OCI-M2 (cell line): Measurements from ENCODE around the gene DISC1.

Source experiments
- DNase-seq: peaks from one replicate; lab custom pipeline; 2025; ENCODE audit not compliant: unreplicated experiment; lab: John Stamatoyannopoulos, UW

DISC1 gene

GRCh38 chr1:231806623-231807495 lies 180.3 kb downstream of the DISC1 start:
- no peak for DNase-seq

GRCh38 chr1:231807541-231807940 lies 181.0 kb downstream of the DISC1 start:
- no peak for DNase-seq

- DNase-seq, result no peak
Observed at GRCh38 chr1:231808116-231808515, 181.5 kb downstream of the DISC1 start.

- DNase-seq, result peak; percentile 18
Observed at GRCh38 chr1:231808990-231809389, 182.4 kb downstream of the DISC1 start.

- no peak for DNase-seq
Observed at GRCh38 chr1:231810415-231810814, 183.8 kb downstream of the DISC1 start.

- DNase-seq, result no peak
Observed at GRCh38 chr1:231814021-231814420, 187.4 kb downstream of the DISC1 start.

- DNase-seq, result no peak
Observed at GRCh38 chr1:231814521-231814920, 187.9 kb downstream of the DISC1 start.

GRCh38 chr1:231817801-231818200 lies 191.2 kb downstream of the DISC1 start:
- no peak for DNase-seq

- DNase-seq, result no peak
Observed at GRCh38 chr1:231818337-231818736, 191.7 kb downstream of the DISC1 start.

GRCh38 chr1:231821281-231821680 lies 194.7 kb downstream of the DISC1 start:
- no peak for DNase-seq

- DNase-seq, result no peak
Observed at GRCh38 chr1:231822041-231822440, 195.5 kb downstream of the DISC1 start.

- no peak for DNase-seq
Observed at GRCh38 chr1:231826566-231826965, 200.0 kb downstream of the DISC1 start.

GRCh38 chr1:231827337-231828105 lies 200.9 kb downstream of the DISC1 start:
- no peak for DNase-seq

- DNase-seq, result no peak
Observed at GRCh38 chr1:231828182-231828920, 201.8 kb downstream of the DISC1 start.

- no peak for DNase-seq
Observed at GRCh38 chr1:231829332-231829731, 202.7 kb downstream of the DISC1 start.

GRCh38 chr1:231836227-231836893 lies 209.8 kb downstream of the DISC1 start:
- DNase-seq, result no peak

GRCh38 chr1:231838521-231838920 lies 211.9 kb downstream of the DISC1 start:
- DNase-seq, result no peak

GRCh38 chr1:231839999-231840398 lies 213.4 kb downstream of the DISC1 start:
- no peak for DNase-seq

- no peak for DNase-seq
Observed at GRCh38 chr1:231841616-231842344, 215.2 kb downstream of the DISC1 start.

GRCh38 chr1:231842441-231842840 lies 215.9 kb downstream of the DISC1 start:
- DNase-seq, result no peak
